GM18858 (cell line): Measurements from ENCODE around the gene QSER1.
A peak's percentile ranks its signal among the peaks of the same experiment; 100 is the strongest.
"Not testable (repeated sequence)": the region's sequence is repeated elsewhere in the genome, so short reads cannot be mapped to it uniquely, and the experiment has no call there.

Source experiments
- ATAC-seq: cut with Tn5 transposase; IDR thresholded peaks from one replicate; pipeline ENCODE4 v1.9.1; 2021; ENCODE audit not compliant: unreplicated experiment

Gene QSER1

GRCh38 chr11:32892355-32893092 lies at the start of gene QSER1:
Gene QSER1 (plus strand): TSS chr11:32892811. CDS start chr11:32893126, 315 bp downstream.
- ATAC-seq, result peak; percentile 46

DNA sequence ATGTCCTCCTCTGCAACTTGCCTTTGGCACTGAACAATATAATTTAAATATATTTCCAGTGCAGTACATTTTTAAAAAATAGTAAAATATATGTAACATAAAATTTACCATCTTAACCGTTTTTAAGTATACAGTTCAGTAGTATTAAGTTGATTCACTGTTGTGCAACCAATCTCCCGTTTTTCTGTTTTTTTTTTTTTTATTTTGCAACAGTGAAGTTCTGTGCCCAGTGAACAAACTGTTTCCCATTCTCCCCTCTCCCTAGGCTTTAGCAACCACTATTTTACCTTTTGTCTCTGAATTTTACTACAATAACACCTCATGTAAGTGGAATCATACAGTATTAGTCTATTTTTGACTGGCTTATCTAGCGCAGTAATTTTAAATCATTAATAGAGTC lies 49.1 kb upstream of the QSER1 start:
- no peak for ATAC-seq

- ATAC-seq, result no peak
Observed at GRCh38 chr11:32847511-32847910, 45.1 kb upstream of the QSER1 start.

GRCh38 chr11:32849761-32850160 lies 42.9 kb upstream of the QSER1 start:
- ATAC-seq, result no peak

GRCh38 chr11:32851251-32851650 lies 41.4 kb upstream of the QSER1 start:
- ATAC-seq, result no peak

- no peak for ATAC-seq
Observed at GRCh38 chr11:32852207-32852606, 40.4 kb upstream of the QSER1 start.

- no peak for ATAC-seq
Observed at GRCh38 chr11:32855601-32856000, 37.0 kb upstream of the QSER1 start.

DNA sequence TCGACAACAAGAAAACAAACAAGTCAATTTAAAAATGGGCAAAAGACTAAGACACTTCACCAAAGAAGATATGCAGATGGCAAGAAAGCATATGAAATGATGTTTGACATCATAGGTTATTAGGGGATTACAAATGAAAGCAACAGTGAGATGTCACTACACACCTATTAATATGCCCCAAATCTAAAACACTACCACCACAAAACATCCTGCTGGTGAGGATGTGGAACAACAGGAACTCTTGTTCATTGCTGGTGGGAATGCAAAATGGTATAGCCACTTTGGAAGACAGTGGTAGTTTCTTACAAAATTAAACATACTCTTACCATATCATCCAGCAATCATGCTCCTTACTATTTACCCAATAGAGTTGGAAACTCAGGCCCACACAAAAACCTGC lies 33.9 kb upstream of the QSER1 start:
- no peak for ATAC-seq

DNA sequence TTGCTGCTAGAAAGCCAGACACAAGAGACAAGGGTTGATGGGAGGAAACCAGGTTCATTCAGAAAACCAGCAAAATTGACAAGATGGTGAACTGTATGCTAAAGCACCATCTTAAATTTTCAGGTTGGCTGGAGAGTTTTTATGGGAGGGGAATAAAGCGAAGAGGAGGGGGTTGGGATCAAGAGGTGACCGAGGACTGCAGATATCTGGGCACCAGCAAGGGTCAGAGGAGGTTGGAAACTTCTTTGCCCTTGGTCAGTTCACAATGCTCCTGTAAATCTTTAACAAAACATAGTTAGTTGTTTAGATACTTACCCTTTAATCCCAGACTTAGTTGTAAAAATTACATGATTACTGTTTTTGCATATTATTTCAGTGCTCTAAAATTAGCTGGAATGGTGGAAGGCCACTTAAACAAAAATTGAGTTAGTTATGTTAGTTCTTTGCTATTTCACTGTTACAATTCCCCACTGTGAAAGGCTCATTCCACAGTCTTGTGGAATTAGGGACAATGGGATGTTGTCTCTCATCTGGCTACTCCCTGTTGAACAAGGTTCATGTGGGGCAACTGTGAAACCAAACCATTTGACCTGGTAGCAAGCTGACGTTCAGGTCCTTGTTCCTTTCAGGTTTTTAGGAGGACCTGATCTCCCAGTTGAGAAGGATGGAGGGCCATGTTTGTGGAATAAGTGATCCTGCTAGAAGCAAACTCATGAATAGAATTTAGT lies 30.6 kb upstream of the QSER1 start:
- ATAC-seq, result no peak

- ATAC-seq, result no peak
Observed at GRCh38 chr11:32864555-32864954, 28.1 kb upstream of the QSER1 start.

DNA sequence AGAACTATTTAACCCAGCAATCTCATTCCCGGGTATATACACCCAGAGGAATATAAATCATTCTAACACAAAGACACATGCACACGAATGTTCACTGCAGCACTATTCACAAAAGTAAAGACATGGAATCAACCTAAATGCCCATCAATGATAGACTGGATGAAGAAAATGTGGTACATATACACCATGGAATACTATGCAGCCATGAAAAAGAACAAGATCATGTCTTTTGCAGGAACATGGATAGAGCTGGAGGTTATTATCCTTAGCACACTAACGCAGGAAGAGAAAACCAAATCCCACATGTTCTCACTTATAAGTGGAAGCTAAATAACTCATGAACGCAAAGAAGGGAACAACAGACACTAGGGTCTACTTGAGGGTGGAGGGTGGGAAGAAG lies 23.9 kb upstream of the QSER1 start:
- not testable (repeated sequence) for ATAC-seq

DNA sequence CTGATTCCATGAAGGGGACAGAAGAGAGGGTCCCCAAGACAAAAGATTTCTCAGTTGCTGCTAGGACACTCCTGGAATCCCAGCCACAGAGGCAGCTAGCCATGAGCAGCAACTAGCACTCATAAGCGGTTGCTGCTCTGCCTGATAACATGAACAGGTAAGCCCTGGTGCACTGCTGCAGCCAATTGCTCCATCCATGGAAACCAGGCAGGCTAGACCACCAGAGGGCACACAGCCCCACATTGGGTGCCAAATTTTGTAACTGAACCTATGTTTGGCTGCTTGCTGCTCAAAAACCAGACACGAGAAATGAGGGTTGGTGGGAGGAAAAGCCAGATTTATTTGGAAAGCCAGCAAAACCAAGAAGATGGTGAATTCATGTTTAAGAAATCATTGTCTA lies 21.9 kb upstream of the QSER1 start:
- no peak for ATAC-seq

DNA sequence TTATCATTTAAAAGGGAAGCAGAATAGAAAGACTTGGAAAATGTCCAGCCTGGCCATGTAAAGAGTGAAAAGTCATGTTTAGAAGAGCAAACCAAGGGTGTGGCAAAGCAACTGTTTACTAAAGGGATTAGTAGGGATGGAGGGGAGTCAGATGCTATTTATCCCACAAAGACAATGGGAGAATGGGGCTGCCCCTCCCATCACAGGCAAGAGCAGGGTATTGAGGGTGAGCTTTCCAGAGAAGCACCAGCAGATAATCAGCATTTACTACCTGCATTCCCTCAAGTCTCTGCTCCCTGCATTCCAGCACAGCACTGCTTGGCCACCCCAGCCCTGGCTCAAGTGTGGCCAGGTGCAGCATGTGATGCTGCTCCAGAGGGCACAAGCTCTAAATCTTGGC lies 18.5 kb upstream of the QSER1 start:
- ATAC-seq, result no peak

DNA sequence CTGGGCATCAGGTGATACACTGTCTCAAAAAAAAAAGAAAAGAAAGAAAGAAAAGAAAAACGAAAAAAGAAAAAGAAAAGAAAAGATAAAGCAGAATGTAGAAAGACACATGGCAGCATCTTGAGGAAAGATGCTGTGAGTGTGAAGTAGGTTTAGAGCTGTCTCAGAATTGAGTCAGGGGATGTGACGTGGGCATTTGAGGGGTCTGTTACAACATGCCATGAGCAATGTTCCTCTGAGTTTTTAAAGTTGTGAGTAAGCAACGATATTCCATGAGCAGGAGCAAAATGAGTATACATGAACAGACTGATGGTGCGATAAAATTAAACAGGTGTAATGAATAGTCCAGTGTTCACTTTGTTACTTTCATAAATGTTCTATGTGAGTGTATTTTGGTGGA lies 11.3 kb upstream of the QSER1 start:
- no peak for ATAC-seq

GRCh38 chr11:32883421-32883820 lies 9.2 kb upstream of the QSER1 start:
- ATAC-seq, result no peak

GRCh38 chr11:32884023-32884422 lies 8.6 kb upstream of the QSER1 start:
- no peak for ATAC-seq

DNA sequence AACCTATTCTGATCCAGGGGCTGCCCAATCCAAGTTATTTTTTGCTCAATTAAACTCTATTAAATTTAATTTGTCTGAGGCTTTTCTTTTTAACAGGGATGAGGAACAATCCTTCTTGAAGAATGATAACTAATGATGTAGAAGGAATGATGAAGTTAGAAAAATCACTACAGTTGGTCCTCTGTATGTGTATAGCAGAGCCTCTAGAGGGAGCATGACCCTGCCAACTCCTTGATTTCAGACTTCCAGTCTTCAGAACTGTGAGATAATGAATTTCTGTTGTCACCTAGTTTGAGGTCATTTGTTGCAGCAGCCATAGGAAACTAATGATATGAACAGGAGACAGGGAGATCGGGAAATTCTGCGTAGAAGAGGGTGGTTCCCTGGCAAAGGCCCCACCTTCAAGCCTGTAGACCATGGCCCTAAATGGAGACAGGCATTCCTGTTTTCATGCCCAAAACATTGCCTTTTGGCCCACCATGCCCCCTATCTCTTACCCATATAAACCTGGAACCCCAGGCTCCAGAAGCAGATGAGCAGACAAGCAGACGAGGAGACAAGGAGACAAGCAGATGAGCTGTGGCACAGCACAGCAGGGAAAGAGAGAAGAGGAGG lies 7.7 kb upstream of the QSER1 start:
- ATAC-seq, result no peak

- no peak for ATAC-seq
Observed at GRCh38 chr11:32885556-32885955, 7.1 kb upstream of the QSER1 start.

GRCh38 chr11:32886180-32886579 lies 6.4 kb upstream of the QSER1 start:
- ATAC-seq, result no peak

DNA sequence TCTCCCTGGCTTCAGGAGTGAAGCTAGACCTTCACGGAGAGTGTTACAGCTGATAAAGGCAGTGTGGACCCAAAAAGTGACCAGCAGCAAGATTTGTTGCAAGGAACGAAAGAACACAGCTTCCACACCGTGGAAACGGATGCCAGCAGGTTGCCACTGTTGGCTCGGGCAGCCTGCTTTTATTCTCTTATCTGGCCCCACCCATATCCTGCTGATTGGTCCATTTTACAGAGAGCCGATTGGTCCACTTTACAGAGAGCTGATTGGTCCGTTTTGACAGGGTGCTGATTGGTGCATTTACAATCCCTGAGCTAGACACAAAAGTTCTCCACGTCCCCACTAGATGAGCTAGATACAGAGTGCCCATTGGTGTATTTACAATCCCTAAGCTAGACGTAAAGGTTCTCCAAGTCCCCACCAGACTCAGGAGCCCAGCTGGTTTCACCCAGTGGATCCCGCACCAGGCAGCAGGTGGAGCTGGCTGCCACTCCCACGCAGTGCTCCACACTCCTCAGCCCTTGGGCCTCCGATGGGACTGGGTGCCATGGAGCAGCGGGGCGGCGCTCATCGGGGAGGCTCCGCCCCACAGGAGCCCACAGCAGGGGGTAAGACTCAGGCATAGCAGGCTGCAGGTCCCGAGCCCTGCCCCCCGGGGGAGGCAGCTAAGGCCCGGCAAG lies 4.8 kb upstream of the QSER1 start:
- not testable (repeated sequence) for ATAC-seq

DNA sequence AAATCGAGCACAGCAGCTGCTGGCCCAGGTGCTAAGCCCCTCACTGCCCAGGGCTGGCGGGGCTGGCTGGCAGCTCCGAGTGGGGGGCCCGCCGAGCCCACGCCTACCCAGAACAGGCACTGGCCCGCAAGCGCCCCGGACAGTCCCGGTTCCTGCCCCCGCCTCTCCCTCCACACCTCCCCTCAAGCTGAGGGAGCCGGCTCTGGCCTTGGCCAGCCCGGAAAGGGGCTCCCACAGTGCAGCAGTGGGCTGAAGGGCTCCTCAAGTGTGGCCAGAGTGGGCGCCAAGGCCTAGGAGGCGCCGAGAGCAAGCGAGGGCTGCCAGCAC lies 4.3 kb upstream of the QSER1 start:
- ATAC-seq, result not testable (repeated sequence)

DNA sequence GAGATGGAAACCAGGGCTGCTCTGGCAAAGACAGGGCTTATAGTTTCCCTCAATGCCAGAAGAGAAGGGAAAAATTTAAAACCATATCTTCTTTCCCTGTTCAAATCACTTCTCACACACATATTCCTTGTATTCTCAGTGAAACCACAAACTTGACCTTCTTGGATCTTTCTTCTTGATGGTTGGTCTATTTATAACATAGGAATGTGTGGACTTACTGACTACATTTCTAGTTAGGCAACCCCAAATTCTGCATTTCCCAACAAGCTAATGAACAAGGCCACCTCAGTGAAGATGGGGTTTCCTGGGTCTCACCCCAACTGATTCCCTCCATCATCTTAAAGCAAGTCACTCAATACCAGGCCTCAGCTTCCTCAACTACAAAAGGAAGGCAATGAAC lies 3.8 kb upstream of the QSER1 start:
- ATAC-seq, result no peak
